HL-60 (cell line): ENCODE measurements around the gene C4orf46.

Source experiments
- DNase-seq, 2 experiments: peaks; one replicate each; pipeline ENCODE4 v3.0.0-alpha.2; 2010 to 2020; ENCODE audit warnings: low read depth in 1 of 2, low spot score in 1 of 2
- H3K27ac ChIP-seq: fragments of 250-450 bp; sonication (Bioruptor Pico); replicated peaks from 2 replicates; pipeline ENCODE4 v1.5.1; 2020; ENCODE audit warnings: mild to moderate bottlenecking, moderate library complexity
- H3K27me3 ChIP-seq: fragments of 250-450 bp; sonication (Bioruptor Pico); 2 replicates; pipeline ENCODE4 v1.5.1; 2021; ENCODE audit warnings: mild to moderate bottlenecking, moderate library complexity; ENCODE audit not compliant: insufficient read depth, poor library complexity, severe bottlenecking
- H3K4me3 ChIP-seq: replicated peaks from 2 replicates; pipeline ENCODE4 v1.5.1; 2011; ENCODE audit warnings: mild to moderate bottlenecking, control low read depth, low read length; ENCODE audit not compliant: insufficient read depth
- CTCF ChIP-seq: IDR thresholded peaks from one replicate; pipeline ENCODE4 v1.5.1; 2011; ENCODE audit warnings: low read length, control low read depth, inconsistent platforms; ENCODE audit not compliant: insufficient read depth
- GABPA ChIP-seq: IDR thresholded peaks from 2 replicates; pipeline ENCODE4 v1.6.1; 2012; ENCODE audit warnings: low read depth
- POLR2AphosphoS5 ChIP-seq: IDR thresholded peaks from 2 replicates; pipeline ENCODE4 v1.6.1; 2012; ENCODE audit warnings: low read depth
- REST ChIP-seq: IDR thresholded peaks from 2 replicates; pipeline ENCODE4 v1.6.1; 2012; ENCODE audit warnings: low read depth; ENCODE audit not compliant: insufficient replicate concordance
- SPI1 ChIP-seq: IDR thresholded peaks from 2 replicates; pipeline ENCODE4 v1.6.1; 2012; ENCODE audit warnings: low read depth, mild to moderate bottlenecking, borderline replicate concordance

Gene C4orf46

DNA sequence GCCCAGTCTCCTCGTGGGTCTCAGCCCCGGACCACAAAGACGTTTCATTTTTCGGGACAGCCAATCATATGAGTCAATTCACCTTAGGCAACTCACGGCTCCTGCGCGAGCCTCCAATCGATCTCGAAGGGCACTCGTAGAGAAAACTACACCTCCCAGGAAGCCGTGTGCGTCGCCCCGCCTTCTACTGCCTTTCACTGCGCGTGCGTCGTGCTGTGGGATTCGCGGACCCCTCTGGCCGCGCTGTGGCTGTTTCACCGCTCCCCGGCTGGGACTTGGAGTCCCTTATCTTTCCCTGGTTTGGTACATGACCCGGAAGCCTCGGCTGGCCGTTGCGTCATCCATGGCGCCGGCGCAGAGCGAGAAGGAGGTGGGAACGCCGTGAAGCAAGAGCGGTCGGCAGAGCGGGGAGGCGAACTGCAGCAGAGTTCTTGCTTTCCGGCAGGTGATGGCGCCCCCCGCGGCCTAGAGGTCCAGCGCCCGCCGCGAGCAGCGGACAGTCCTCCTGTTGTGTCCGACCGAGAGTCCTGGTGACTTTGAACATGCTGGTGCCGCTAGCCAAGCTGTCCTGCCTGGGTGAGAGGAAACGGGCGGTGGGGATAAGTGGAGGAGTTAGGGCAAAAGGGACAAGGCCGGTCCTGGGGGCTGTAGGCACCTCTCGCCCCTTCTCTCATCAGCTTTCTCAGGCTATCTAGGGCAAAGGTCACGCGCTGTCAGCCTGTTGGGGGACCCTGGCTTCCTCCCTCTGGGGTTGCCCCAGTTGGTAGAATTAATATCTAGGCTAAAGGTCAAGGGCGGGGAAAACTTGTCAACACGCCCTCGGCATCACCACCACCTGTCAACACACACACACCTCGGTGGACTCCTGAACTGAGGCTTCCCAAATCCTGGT is 474 bp upstream of the C4orf46 start, which contains the start of gene ETFDH:
ETFDH (plus strand) TSS at position 382 of the 892 bp plus-strand sequence; CDS start at position 543, 161 bp downstream.
- no peak for TF ChIP-seq REST
- peak; percentile 46 for TF ChIP-seq CTCF
- TF ChIP-seq POLR2AphosphoS5: peak; percentile 51
- peak within 1 kb of the TSS; percentile 95 for H3K4me3 ChIP-seq
- H3K27me3 ChIP-seq: no peaks in the 10 kb centered on the region
- peak; percentile 98 to 100 for DNase-seq
- peak within 1 kb of the TSS; percentile 92 for H3K27ac ChIP-seq

DNA sequence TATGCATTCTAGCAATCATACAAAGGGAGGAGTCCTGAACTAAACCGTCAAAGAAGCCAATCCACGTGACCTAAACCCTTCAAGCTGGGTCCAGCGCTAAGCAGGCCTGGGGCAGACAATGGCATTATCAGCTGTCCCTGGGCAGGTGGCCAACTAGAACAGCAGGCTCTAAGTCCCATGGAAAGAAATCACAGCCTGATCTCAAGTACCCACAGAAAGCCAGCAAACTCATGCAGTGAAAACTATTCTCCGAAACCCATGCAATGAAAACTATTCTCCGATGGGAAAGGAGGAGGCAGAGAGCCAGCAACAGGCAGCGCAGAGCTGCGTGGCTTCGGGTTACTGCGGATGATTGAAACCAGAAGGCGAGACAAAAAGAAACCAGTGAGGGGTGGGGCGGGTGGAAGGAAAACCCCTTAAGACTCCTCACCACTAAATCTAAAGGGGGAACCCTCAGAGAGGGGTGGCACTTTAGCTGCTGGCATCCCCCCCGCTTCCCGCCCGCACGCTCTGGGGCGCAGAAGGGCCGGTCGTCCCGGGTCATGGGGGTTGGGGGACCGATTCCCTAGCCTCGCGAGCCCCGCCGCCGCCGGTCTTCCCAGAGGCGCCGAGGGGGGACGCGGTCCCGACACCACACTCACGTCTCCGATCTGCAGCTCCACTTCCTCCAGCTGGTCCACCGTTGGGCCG is 567 bp downstream of the C4orf46 start:
- peak; percentile 16 to 68 for DNase-seq
- H3K27ac ChIP-seq: peak overlapping the region; percentile 92
- TF ChIP-seq POLR2AphosphoS5 (peak; percentile 52), CTCF (no peak), GABPA (no peak), REST (no peak), SPI1 (no peak)

GRCh38 chr4:158669310-158669709 is 2.4 kb downstream of the C4orf46 start:
- Histone ChIP-seq H3K27ac (no peak overlapping the region), H3K27me3 (no peaks in the 10 kb centered on the region), H3K4me3 (no peak overlapping the region)
- DNase-seq: no peak
- TF ChIP-seq CTCF (no peak), SPI1 (no peak), POLR2AphosphoS5 (no peak), REST (no peak), GABPA (no peak)

More for the DNA sequence above, 567 bp downstream of the C4orf46 start:
- Histone ChIP-seq H3K27me3 (no peaks in the 10 kb centered on the region), H3K4me3 (peak overlapping the region; percentile 95)
